Fibroblast of skin of scalp (primary cell): Measurements from ENCODE around the gene DBN1.

ENCODE experiments used
- DNase-seq: peaks from one replicate; pipeline ENCODE4 v3.0.0-alpha.2; 2013

The DBN1 gene

GRCh38 chr5:177443144-177443983 is 30.1 kb downstream of the DBN1 start:
- DNase-seq: no peak

- no peak for DNase-seq
These were observed 31.2 kb downstream of the DBN1 start for GRCh38 chr5:177442066-177442826.

GRCh38 chr5:177440990-177441780 is 32.2 kb downstream of the DBN1 start:
- no peak for DNase-seq

- no peak for DNase-seq
These were observed 33.0 kb downstream of the DBN1 start for GRCh38 chr5:177440211-177440989.

- DNase-seq: no peak
These were observed 33.8 kb downstream of the DBN1 start for GRCh38 chr5:177439518-177440053.

DNA sequence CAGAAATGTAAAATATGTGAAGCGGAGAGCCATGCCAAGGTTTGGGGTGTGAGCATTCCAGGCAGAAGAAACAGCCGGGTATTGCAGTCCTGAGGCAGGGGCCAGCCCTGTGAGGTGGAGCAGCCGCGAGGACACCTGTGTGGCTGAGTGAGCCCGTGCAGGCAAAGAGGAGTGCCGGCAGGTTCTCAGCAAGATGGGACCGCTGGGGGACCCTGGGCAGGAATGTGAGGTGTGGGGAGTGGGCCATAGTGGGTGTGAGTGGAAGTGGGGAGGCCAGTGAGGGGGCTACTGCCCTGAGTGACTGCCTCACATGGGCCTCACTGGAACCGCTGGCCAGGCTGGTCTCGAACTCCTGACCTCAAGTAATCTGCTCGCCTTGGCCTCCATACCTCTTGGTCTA is 35.0 kb downstream of the DBN1 start:
- DNase-seq: no peak

GRCh38 chr5:177437623-177438022 is 35.8 kb downstream of the DBN1 start:
- DNase-seq: no peak

DNA sequence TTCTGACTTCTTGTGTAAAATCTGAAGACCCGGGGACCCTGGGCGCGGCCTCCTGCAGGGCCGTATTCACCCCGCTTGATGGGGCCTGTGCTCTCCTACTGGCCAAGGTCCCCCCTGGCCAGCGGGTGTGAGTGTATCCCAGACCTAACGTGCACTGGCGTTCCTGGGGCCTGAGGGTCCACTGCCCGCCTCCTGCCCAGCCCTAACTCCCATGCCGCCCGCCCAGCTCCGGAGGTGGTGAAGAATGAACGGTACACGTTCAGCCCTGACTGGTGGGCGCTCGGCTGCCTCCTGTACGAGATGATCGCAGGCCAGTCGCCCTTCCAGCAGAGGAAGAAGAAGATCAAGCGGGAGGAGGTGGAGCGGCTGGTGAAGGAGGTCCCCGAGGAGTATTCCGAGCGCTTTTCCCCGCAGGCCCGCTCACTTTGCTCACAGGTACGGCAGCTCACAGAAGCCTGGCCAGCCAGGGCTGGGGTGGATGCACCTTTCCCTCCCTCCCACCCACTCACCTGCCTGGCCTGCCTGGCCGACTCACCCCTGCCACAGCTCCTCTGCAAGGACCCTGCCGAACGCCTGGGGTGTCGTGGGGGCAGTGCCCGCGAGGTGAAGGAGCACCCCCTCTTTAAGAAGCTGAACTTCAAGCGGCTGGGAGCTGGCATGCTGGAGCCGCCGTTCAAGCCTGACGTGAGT is 37.4 kb downstream of the DBN1 start:
- DNase-seq: no peak

- no peak for DNase-seq
These were observed 38.3 kb downstream of the DBN1 start for GRCh38 chr5:177434942-177435738.

- no peak for DNase-seq
These were observed 39.0 kb downstream of the DBN1 start for GRCh38 chr5:177434437-177434836.

- no peak for DNase-seq
These were observed 39.7 kb downstream of the DBN1 start for GRCh38 chr5:177433658-177434217.

DNA sequence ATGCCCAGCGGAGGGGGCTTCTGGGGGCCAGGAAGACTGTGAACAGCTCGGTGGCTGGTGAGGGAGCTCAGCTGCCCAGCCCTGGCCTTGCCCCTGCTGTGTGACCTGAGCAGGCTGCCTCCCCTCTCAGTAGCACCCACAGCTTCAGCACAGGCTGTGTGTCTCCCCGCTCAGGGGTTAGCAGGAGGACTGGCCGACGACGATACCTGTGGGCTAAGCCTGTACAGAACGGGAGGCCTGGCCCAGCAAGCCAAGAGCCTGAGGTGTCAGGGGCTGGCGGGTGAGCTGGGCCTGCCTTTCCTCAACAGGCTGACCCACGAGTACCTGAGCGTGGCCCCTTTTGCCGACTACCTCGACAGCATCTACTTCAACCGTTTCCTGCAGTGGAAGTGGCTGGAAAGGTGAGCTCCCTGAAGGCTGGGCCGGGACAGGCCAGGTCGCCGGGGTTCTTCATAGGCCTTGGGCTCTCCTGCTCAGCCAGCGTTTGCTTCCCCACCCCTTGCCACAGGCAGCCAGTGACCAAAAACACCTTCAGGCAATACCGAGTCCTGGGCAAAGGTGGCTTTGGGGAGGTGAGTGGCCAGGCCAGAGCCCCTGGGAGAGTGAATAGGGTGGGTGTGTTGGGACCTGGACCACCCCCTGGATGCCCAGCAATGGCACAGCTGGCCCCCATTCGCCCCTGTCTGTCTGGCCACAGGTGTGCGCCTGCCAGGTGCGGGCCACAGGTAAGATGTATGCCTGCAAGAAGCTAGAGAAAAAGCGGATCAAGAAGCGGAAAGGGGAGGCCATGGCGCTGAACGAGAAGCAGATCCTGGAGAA is 40.4 kb downstream of the DBN1 start:
- DNase-seq: no peak

GRCh38 chr5:177432143-177432838 is 41.1 kb downstream of the DBN1 start:
- no peak for DNase-seq

DNA sequence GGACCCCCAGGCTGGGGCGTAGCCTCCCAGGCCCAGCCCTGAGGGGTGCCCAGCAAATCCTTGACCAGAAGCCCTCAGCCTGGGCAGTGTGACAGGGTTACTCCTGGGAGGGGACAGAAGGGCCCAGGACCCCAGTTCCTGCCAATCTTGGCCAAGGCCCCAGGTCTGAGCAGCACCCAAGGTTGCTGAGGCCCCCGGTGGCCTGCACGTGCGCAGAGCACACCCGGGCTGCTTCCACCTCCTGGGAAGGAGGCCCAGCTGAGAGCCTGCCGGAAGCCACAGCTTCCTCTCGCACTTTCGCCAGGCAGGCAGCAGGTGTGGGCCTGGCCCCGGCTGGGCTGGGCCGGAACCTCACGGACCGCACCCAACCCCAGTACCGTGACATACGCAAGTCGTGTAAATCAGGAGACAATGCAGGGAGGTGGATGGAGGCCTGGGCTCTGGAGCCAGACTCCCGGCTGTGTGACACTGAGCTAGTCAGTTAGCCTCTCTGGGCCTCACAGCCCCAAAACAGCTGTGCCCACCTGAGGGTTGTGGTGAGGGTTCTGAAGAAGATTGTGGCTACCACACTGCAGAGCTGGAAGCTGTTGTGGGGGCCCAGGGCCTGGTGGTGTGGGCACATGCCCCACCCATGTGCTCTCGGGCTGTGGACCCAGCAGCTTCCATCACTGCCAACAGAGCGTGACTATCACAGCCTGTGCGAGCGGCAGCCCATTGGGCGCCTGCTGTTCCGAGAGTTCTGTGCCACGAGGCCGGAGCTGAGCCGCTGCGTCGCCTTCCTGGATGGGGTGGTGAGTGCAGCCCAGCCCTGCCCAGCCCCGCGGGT is 41.9 kb downstream of the DBN1 start:
- DNase-seq: no peak

DNA sequence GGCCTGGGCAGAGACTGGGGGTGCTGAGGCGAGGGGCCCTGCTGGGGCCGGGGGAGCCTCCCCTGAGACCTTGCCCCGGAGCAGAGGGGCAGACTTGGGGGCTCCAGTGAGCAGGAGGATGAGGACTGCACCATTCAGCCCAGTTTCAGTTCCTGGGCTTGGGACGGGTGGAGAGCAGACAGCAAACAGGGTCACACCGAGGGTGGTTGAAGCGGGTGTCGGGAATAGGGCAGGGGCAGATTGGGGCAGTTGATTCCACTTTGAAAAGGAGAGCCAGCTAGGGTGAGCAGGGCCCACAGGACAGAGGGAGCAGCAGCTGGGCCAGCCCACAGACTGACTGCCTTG is 42.5 kb downstream of the DBN1 start:
- DNase-seq: no peak

DNA sequence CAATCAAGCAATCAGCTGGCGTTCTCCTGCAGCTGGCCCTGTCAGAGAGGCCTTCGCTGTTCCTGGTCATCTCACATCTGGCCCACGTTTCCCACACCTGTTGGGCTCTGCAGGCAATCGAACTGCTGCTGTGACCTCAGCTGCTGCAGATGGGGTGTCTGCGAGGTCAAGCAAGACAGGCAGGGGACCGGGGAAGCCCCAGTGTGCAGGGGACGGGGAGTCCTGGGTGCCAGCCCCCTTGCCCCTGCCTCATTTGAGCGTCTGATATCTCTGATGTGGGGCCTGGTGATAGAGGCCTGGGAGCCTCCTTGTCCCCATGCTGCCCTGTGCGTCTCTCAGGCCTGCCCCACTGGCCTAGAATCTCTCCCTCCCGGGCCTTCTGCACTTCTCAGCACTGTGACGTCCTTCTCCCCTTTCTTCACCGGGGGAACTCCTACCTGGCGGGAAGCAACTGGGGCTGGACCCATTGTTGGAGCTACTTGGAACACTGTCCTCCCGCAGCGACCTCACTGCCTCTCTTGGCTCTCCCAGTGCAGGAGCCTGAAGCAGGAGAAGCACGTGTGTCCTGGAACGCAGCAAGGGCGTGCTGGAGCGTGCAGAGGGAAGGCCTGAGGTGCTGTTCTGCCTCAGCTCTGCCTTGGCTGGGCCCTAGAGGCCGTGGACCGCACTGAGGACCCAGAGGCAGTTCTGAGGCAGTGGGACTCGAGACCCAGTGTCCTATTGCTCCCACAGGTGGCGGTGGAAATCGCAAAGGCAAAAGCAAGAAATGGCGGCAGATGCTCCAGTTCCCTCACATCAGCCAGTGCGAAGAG is 43.1 kb downstream of the DBN1 start:
- DNase-seq: no peak
